Measurements from ENCODE around the gene POLR1G.

- TF ChIP-seq SIN3A (IDR thresholded peaks at IDR 0.05; ENCODE audit: borderline replicate concordance, insufficient read depth, low read length) (no peak), TAF1 (IDR thresholded peaks at IDR 0.05; ENCODE audit: borderline replicate concordance, insufficient read depth, low read length) (peak; percentile 56; the same call in 1 of the 2 replicates)
These were observed 17.2 kb downstream of the POLR1G start, which contains the start of gene ERCC1 for GRCh38 chr19:45423589-45424190.

Data from PFSK-1 (cell line).